ENCODE data around the gene CCL27.

The CCL27 gene

GRCh38 chr9:34663303-34663605 is 797 bp upstream of the CCL27 start:
- Histone ChIP-seq H3K36me3 (ENCODE audit: insufficient read depth) (no peaks in the 10 kb centered on the region), H3K9ac (no peak overlapping the region), H3K79me2 (ENCODE audit: insufficient read depth, low read depth) (no peaks in the 10 kb centered on the region), H4K20me1 (ENCODE audit: insufficient read depth) (no peaks in the 10 kb centered on the region), H2AFZ (ENCODE audit: low read depth) (no peak overlapping the region), H3K27me3 (ENCODE audit: insufficient read depth, low read depth) (no peaks in the 10 kb centered on the region), H3K4me3 (IDR thresholded peaks at IDR 0.05; ENCODE audit: insufficient read depth, low read depth, low read length) (no peak overlapping the region), H3K4me1 (ENCODE audit: low read depth, poor library complexity, severe bottlenecking) (peaks cover 10% of the 10 kb centered on the region), H3K27ac (no peak overlapping the region), H3K4me2 (no peak overlapping the region)
- no peak for TF ChIP-seq CTCF (conservative IDR thresholded peaks at IDR 0.05; ENCODE audit: low read depth, low read length)

- no peak overlapping the region for H3K4me2 ChIP-seq
- no peak overlapping the region for H3K9ac ChIP-seq
- no peak overlapping the region for H2AFZ ChIP-seq (ENCODE audit: low read depth)
- H3K27me3 ChIP-seq (ENCODE audit: insufficient read depth, low read depth): no peaks in the 10 kb centered on the region
- no peaks in the 10 kb centered on the region for H3K36me3 ChIP-seq (ENCODE audit: insufficient read depth)
- TF ChIP-seq CTCF (conservative IDR thresholded peaks at IDR 0.05; ENCODE audit: low read depth, low read length): no peak
- no peaks in the 10 kb centered on the region for H4K20me1 ChIP-seq (ENCODE audit: insufficient read depth)
- H3K79me2 ChIP-seq (ENCODE audit: insufficient read depth, low read depth): no peaks in the 10 kb centered on the region
- no peak overlapping the region for H3K27ac ChIP-seq
- peaks cover 8% of the 10 kb centered on the region for H3K4me1 ChIP-seq (ENCODE audit: low read depth, poor library complexity, severe bottlenecking)
- H3K4me3 ChIP-seq (IDR thresholded peaks at IDR 0.05; ENCODE audit: insufficient read depth, low read depth, low read length): no peak overlapping the region
Observed at GRCh38 chr9:34659592-34660253, 2.7 kb downstream of the CCL27 start.

- no peaks in the 10 kb centered on the region for H3K4me1 ChIP-seq (ENCODE audit: low read depth, poor library complexity, severe bottlenecking)
- H3K36me3 ChIP-seq (ENCODE audit: insufficient read depth): no peaks in the 10 kb centered on the region
- H3K9ac ChIP-seq: no peak overlapping the region
- no peaks in the 10 kb centered on the region for H3K79me2 ChIP-seq (ENCODE audit: insufficient read depth, low read depth)
- no peak overlapping the region for H3K4me2 ChIP-seq
- TF ChIP-seq CTCF (conservative IDR thresholded peaks at IDR 0.05; ENCODE audit: low read depth, low read length): no peak
- H3K4me3 ChIP-seq (IDR thresholded peaks at IDR 0.05; ENCODE audit: insufficient read depth, low read depth, low read length): no peak overlapping the region
- no peaks in the 10 kb centered on the region for H4K20me1 ChIP-seq (ENCODE audit: insufficient read depth)
- H3K27ac ChIP-seq: no peak overlapping the region
- H3K27me3 ChIP-seq (ENCODE audit: insufficient read depth, low read depth): no peaks in the 10 kb centered on the region
- no peak overlapping the region for H2AFZ ChIP-seq (ENCODE audit: low read depth)
Observed at GRCh38 chr9:34658461-34658860, 4.0 kb downstream of the CCL27 start.

GRCh38 chr9:34656992-34657391 is 5.5 kb downstream of the CCL27 start:
- Histone ChIP-seq H3K79me2 (ENCODE audit: insufficient read depth, low read depth) (no peaks in the 10 kb centered on the region), H2AFZ (ENCODE audit: low read depth) (no peak overlapping the region), H3K36me3 (ENCODE audit: insufficient read depth) (no peaks in the 10 kb centered on the region), H3K4me3 (IDR thresholded peaks at IDR 0.05; ENCODE audit: insufficient read depth, low read depth, low read length) (no peak overlapping the region), H3K4me2 (no peak overlapping the region), H3K27ac (no peak overlapping the region), H3K9ac (no peak overlapping the region), H4K20me1 (ENCODE audit: insufficient read depth) (no peaks in the 10 kb centered on the region), H3K4me1 (ENCODE audit: low read depth, poor library complexity, severe bottlenecking) (no peaks in the 10 kb centered on the region), H3K27me3 (ENCODE audit: insufficient read depth, low read depth) (no peaks in the 10 kb centered on the region)
- no peak for TF ChIP-seq CTCF (conservative IDR thresholded peaks at IDR 0.05; ENCODE audit: low read depth, low read length)
